Kidney (tissue), 14 donors: ENCODE data around the gene UBA5. TPM values are rescaled to one million over a fixed set of nuclear protein-coding genes. Genes with fewer than 3 reads are reported as not detected.

Experiments used
- DNase-seq, 5 donors: peaks; one replicate each; pipeline ENCODE4 v3.0.0-alpha.2; 2013 to 2020
- FAIRE-seq: peaks from 2 replicates; lab custom pipeline; 2012; peaks lifted over from hg19 to GRCh38; lab: Jason Lieb, UNC
- H3K27ac ChIP-seq, 2 donors: one replicate each; pipeline ENCODE4 v1.7.0; 2013; ENCODE audit warnings: low read depth in 2 of 2, low read length in 2 of 2, inconsistent platforms in 1 of 2
- H3K27me3 ChIP-seq: one replicate; pipeline ENCODE4 v1.7.1; 2013; ENCODE audit warnings: low read length, inconsistent platforms; ENCODE audit not compliant: control insufficient read depth, insufficient read depth
- H3K36me3 ChIP-seq, 3 donors: one replicate each; pipeline versions ENCODE4 v1.7.0 to v1.7.1; 2013; ENCODE audit warnings: low read length in 3 of 3, control low read depth in 1 of 3, inconsistent platforms in 1 of 3; ENCODE audit not compliant: insufficient read depth in 3 of 3, control insufficient read depth in 2 of 3
- H3K4me1 ChIP-seq, 3 donors: one replicate each; pipeline versions ENCODE4 v1.7.0 to v1.7.1; 2013; ENCODE audit warnings: low read length in 3 of 3, inconsistent platforms in 1 of 3, low read depth in 1 of 3; ENCODE audit not compliant: control insufficient read depth in 2 of 3, insufficient read depth in 2 of 3
- H3K4me3 ChIP-seq, 3 donors: one replicate each; pipeline versions ENCODE4 v1.7.0 to v1.8.1; 2013; ENCODE audit warnings: low read length in 3 of 3, control low read depth in 1 of 3, inconsistent platforms in 1 of 3
- H3K9ac ChIP-seq, 3 donors: one replicate each; pipeline versions ENCODE4 v1.7.0 to v1.7.1; 2013; ENCODE audit warnings: low read length in 3 of 3, control low read depth in 1 of 3, inconsistent platforms in 1 of 3
- H3K9me3 ChIP-seq, 3 donors: one replicate each; pipeline versions ENCODE4 v1.7.0 to v1.7.1; 2013; ENCODE audit warnings: low read length in 3 of 3, control low read depth in 1 of 3, inconsistent platforms in 1 of 3; ENCODE audit not compliant: control insufficient read depth in 2 of 3, insufficient read depth in 1 of 3
- CTCF ChIP-seq: IDR thresholded peaks from 3 replicates; pipeline ENCODE4 v1.5.1; 2012; ENCODE audit warnings: mild to moderate bottlenecking, moderate library complexity, borderline replicate concordance; ENCODE audit not compliant: insufficient read depth; ENCODE audit errors: extremely low read depth
- intact Hi-C: fragments of 100-400 bp; cut with DNase I; formaldehyde crosslinking; loops from one replicate; pipeline ENCODE4 v1.11.1; 2022
- polyA plus RNA-seq: library from polyadenylated mRNA; stranded (reverse); fragments of 350-450 nt; fragmentation: Illumina TruSeq; extraction: RNeasy Lipid Tissue Mini Kit (QIAGEN cat#74804); gene quantifications from one replicate; pipeline ENCODE4 v1.2.3, GENCODE V29; 2014; ENCODE audit warnings: low read depth, low replicate concordance; ENCODE audit not compliant: insufficient read depth
- total RNA-seq: library from RNA; stranded (reverse); fragmentation: NEBNext Ultra II Directional; extraction: Animal tissue kit (Norgen Biotek cat#: 25700); gene quantifications from one replicate; pipeline ENCODE4 v1.2.1, GENCODE V29; 2021
- donor health status: control.
- donor health status: control.
- donor health status: control.
- donor health status: control.
- donor health status: control.
- donor health status: DM: yes; HTN: yes; CAD: no.
- donor health status: Normal renal cell carcinoma (clear cell type).

Gene UBA5
- total and polyA plus RNA-seq, 2 donors from 2014 or later = 32.1 to 45.1 TPM

- FAIRE-seq (no peak), DNase-seq (no peak)
- Histone ChIP-seq H3K4me3 (no peak overlapping the region), H3K4me1 (peaks cover 0 to 4% (median 0%) of the 10 kb centered on the region in 3 donors), H3K9ac (no peak overlapping the region), H3K27me3 (no peaks in the 10 kb centered on the region), H3K27ac (no peak overlapping the region), H3K9me3 (no peaks in the 10 kb centered on the region), H3K36me3 (peaks cover 0 to 4% (median 2%) of the 10 kb centered on the region in 3 donors)
- no peak for TF ChIP-seq CTCF
- intact Hi-C loops = no loop called here
Observed at GRCh38 chr3:132716372-132716771, 56.2 kb downstream of the UBA5 start.

- Histone ChIP-seq H3K9ac (no peak overlapping the region), H3K4me3 (peak overlapping the region in 2 of 3 donors; percentile 33 to 47), H3K27ac (no peak overlapping the region), H3K36me3 (peaks cover 0 to 2% (median under 1%) of the 10 kb centered on the region in 3 donors), H3K27me3 (no peaks in the 10 kb centered on the region), H3K4me1 (peaks cover 0 to 5% (median 4%) of the 10 kb centered on the region in 3 donors), H3K9me3 (no peaks in the 10 kb centered on the region)
- FAIRE-seq (no peak), DNase-seq (no peak)
- TF ChIP-seq CTCF = no peak
- intact Hi-C loops = loop anchor here (10.0 kb wide), 1 partner anchor 705 kb away; no protein-coding TSS in a partner anchor
Observed at GRCh38 chr3:132720228-132720627, 60.1 kb downstream of the UBA5 start.

GRCh38 chr3:132721479-132722164, 61.5 kb downstream of the UBA5 start:
- Histone ChIP-seq H3K27ac (peak overlapping the region; percentile 93 to 96), H3K9ac (peak overlapping the region; percentile 69 to 77 (median 73)), H3K4me3 (peak overlapping the region; percentile 79 to 83 (median 80)), H3K36me3 (peaks cover 0 to 2% (median 0%) of the 10 kb centered on the region in 3 donors), H3K27me3 (no peaks in the 10 kb centered on the region), H3K4me1 (peaks cover 4 to 7% (median 5%) of the 10 kb centered on the region in 3 donors), H3K9me3 (no peaks in the 10 kb centered on the region)
- peak; percentile 76 to 92 (median 80) for DNase-seq
- intact Hi-C loops = loop anchor here (10.0 kb wide), 1 partner anchor 703 kb away; no protein-coding TSS in a partner anchor
- peak; percentile 26 for TF ChIP-seq CTCF
- FAIRE-seq = no peak
